Daoy (cell line): Measurements from ENCODE around the gene NXPH4. TPM values are rescaled to one million over a fixed set of nuclear protein-coding genes. Genes with fewer than 3 reads are reported as not detected.

Source experiments
- DNase-seq: peaks from one replicate; pipeline ENCODE4 v3.0.0-alpha.2; 2015; ENCODE audit warnings: low read depth
- total RNA-seq: library from RNA; depleted of rRNA; stranded (reverse); fragments of >200 nt; shearing (Covaris generic); gene quantifications from 2 replicates; pipeline ENCODE4 v1.2.3, GENCODE V29; 2014; rRNA removed

The NXPH4 gene
- 0.33 and 1.7 TPM in 2 replicates for total RNA-seq

DNA sequence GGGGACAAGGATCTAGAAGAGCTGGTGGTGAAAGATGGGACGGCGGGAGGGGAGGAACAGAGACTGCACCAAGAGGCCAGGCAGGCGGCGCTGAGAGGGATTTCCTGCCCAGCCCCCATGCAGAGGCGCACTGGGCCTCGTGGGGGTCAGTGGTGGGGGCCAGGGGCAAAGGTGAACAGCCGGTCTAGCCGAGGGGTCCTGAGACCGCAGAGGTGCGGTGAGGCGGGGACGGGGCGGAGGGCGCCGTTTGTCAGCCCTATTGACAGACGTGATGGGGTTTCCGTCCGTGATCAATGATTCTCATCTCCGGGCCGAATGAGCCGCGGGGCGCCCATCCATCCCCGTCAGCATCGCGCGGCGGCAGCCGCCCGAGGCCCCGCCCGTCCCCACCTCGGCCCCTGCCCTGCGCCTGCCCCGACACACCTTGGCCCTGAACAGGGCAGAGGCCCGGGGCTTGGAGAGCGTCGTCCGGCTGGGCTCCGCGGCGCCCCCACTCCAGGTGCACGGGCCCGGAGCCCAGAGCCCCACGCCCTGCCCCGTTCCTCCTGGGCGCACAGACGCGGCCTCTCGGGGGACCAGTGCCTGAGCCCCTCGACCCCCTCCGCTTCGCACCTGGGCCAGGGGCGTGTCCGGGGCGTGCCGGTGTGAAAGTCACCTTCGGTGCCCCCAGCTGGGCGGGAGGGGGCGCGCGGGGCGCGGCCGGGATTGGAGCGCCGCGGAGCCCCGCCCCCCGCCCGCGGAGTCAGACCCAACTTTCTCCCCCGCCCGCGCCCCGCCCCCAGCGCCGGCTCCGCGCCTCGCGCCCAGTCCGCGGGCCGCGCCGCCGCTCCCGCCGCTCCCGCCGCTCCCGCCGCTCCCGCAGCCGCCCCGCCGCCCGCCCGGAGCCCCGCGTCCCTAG lies at the start of gene NXPH4:
NXPH4 (plus strand) TSS at position 781 of the 898 bp plus-strand sequence. CDS start 176 bp downstream, outside the sequence.
- DNase-seq: peak; percentile 39

DNA sequence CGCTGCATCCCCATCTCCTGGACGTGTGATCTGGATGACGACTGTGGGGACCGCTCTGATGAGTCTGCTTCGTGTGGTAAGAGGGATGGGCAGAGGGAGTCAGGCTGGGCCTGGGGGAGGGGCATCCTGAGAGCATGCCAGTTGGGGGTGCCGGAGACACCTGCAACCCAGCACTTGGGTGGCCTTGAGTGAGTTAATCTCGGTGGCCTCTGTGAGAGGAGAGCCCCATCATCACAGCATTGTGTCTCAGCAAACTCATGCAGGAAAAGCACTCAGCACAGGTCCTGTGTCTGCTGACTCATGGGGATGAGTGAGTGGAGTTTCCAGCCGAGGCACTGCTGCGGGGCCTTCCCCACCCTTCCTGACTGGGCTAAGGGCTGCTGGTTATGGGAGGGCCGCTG lies 49.6 kb upstream of the NXPH4 start:
- peak; percentile 91 for DNase-seq

DNA sequence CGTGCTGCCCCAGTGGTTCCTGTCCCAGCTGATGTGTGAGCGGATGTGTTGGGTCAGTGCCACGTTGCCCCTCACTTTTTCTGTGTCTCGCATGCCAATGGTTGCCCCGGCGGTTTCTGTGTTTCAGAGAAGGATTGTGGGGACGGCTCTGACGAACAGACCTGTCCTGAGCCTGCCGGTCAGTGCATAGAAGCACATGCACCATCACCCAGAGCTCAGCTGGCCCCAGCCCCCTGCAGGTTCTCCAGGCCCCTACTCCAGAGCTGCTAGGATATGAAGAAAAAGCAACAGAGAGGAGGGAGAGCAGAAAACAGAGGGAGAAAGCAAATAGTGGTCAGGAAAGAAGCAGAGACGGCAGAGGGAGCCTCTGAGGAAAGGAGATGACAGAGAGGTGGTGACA lies 48.5 kb upstream of the NXPH4 start:
- no peak for DNase-seq

DNA sequence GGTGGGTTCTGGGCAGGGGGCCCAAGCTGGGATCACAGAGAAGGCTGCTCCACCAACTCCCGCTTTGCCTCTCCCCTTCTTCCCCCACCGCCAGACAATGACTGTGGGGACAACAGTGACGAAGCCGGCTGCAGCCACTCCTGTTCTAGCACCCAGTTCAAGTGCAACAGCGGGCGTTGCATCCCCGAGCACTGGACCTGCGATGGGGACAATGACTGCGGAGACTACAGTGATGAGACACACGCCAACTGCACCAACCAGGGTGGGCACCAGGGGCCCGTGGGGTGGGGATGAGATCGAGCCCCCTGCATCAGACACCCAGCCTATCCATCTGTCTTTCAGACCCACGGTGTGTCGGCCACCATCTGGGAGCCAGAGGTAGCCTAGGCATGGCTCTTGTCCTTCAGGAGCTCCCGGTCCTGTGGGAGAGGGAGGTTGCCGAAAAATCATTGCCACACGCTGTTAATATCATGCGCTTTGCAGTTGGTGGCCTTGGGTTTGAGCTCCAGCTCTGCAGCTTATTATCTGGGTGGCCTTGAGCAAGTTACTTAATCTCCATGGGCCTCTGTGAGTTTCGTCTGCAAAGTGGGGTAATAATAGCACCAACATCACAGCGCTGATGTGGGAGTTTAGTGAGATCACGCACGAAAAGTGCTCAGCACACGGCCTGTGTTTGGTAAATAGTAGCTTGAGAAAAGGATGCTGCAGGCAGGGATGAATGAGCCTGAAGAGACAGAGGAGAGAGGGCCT lies 47.4 kb upstream of the NXPH4 start:
- DNase-seq: no peak

DNA sequence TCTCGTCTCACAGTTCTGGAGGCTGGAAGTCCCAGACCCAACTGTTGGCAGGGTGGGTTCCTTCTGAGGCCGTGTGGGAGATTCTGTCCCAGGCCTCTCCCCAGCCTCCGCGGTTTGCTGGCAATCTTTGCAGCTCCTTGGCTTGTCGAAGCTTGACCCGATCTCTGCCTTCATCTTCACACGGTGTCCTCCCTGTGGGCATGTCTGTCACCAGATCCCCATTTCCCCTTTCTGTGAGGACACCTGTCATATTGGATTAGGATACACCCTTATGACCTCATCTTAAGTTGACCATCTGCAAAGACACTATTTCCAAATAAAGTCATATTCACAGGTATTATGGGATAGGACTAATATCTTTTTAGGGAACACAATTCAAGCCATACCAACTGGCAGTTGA lies 46.6 kb upstream of the NXPH4 start:
- DNase-seq: no peak

DNA sequence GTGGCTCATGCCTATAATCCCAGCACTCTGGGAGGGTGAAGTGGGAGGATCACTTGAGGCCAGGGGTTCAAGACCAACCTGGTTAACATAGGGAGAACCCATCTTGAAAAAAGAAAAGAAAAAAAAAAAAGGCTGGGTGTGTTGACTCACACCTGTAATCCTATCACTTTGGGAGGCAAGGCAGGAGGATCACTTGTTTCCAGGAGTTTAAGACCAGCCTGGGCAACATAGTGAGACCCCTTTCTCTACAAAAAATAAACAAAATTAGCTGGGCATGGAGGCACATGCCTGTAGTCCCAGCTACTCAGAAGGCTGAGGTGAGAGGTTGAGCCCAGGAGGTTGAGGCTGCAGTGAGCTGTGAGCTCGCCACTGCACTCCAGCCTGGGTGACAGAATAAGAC lies 46.2 kb upstream of the NXPH4 start:
- DNase-seq: no peak

DNA sequence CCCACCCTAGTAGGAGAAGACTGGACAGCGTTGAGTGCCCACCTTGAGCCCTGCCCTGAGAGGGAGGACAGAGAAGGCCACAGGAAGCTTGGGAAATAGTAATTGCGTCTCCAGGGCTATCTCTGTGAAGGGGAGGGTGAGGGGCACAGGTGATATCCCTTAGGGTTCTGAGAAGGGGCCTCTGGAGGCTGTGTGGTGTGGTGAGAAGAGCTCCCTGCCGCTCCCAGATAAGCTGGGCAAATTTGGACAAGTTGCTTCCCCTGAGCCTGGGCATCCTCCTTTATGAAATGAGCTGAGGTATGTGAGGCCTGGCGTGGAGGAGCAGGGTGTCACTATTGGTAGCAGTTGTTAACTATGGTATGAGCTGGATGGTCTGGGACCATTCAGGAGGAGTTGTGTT lies 45.7 kb upstream of the NXPH4 start:
- DNase-seq: no peak

DNA sequence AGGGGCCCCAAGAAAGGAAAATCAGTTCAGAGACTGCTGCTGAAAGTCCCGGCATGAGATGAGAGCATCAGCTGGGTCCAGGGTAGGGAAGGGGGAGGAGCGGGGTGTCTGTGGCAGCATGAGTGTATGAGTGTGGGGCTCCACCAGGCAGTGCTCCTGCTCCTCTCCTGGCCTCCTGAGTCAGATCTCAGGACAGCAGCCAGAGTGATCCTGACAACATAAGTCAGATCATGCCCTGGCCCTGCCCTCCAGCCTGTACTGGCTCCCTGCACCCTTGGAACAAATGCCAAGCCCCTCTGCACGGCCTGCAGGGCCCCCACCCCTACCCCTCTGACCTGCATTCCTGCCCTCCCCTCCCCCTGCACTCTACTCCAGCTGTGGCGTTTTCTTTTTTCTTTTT lies 44.9 kb upstream of the NXPH4 start:
- DNase-seq: no peak

DNA sequence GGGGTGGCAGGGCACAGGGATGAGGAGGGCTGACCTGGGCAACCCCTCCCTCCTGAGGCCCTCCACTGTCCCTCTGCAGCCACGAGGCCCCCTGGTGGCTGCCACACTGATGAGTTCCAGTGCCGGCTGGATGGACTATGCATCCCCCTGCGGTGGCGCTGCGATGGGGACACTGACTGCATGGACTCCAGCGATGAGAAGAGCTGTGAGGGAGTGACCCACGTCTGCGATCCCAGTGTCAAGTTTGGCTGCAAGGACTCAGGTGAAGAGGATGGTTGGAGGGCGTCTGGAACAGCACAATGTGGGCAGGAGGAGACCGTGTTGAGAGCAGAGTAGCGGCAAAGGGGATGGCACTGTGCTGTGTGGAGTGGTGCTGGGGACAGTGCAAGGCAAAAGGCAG lies 43.5 kb upstream of the NXPH4 start:
- peak; percentile 38 for DNase-seq

DNA sequence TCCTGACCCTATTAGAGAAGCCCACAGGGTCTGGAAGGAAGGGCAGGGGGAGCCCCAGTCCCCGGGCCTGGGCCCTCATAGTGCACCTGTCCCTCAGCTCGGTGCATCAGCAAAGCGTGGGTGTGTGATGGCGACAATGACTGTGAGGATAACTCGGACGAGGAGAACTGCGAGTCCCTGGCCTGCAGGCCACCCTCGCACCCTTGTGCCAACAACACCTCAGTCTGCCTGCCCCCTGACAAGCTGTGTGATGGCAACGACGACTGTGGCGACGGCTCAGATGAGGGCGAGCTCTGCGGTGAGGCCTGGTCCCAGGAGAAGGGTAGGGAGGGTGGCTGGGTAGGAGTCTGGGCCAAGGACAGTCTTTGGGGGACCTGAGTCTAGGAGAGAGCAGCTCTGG lies 42.9 kb upstream of the NXPH4 start:
- DNase-seq: no peak

DNA sequence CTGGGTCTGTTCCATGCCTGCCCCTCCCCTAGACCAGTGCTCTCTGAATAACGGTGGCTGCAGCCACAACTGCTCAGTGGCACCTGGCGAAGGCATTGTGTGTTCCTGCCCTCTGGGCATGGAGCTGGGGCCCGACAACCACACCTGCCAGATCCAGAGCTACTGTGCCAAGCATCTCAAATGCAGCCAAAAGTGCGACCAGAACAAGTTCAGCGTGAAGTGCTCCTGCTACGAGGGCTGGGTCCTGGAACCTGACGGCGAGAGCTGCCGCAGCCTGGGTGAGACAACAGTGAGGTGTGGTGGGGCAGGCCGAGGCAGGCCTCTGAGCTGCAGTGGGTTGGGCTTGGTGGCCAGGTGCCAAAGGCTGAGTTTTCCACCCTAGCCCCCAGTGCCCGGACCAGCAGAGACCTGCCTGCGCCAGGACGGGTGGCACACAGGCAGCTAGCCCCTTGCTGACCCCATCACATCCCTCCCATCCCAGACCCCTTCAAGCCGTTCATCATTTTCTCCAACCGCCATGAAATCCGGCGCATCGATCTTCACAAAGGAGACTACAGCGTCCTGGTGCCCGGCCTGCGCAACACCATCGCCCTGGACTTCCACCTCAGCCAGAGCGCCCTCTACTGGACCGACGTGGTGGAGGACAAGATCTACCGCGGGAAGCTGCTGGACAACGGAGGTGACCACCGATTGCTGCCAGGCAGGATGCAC lies 41.0 kb upstream of the NXPH4 start:
- DNase-seq: peak; percentile 83

DNA sequence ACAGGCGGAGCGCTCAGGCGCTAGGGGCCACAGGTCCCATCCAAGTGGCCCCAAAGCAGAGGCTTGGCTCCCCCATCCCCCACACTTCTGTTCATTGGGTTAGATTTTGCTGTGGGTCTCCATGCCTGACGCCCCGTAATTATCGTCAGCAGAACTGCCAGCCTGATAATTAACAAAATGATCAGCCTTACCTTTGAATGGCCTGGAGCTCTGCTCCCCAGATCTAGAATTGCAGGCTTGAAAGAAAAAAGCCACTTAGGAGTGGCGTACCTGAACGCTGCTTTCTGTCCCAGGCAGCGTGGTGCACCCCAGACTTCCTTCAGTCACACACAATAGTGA lies 40.5 kb upstream of the NXPH4 start:
- DNase-seq: no peak

DNA sequence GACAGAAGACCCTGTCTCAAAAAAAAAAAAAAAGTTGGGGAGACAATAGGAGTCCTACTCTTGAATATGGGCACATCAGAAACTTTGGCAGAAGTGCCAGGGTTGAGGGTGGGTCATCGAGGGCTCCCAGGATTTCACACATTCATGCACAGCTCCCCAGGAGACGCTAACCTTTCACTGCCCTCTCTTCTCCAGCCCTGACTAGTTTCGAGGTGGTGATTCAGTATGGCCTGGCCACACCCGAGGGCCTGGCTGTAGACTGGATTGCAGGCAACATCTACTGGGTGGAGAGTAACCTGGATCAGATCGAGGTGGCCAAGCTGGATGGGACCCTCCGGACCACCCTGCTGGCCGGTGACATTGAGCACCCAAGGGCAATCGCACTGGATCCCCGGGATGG lies 39.7 kb upstream of the NXPH4 start:
- DNase-seq: no peak

DNA sequence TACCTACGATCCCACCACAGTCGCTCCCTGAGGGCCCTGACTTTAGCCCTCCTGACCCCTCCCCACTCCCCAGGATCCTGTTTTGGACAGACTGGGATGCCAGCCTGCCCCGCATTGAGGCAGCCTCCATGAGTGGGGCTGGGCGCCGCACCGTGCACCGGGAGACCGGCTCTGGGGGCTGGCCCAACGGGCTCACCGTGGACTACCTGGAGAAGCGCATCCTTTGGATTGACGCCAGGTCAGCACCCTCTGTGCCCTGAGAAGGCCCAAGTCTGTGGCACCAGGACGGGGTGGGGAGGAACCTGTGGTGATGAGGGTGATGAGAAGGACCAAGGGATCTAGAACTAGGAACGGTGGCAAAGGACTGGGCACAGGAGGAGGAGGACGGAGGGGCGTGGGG lies 39.2 kb upstream of the NXPH4 start:
- no peak for DNase-seq

DNA sequence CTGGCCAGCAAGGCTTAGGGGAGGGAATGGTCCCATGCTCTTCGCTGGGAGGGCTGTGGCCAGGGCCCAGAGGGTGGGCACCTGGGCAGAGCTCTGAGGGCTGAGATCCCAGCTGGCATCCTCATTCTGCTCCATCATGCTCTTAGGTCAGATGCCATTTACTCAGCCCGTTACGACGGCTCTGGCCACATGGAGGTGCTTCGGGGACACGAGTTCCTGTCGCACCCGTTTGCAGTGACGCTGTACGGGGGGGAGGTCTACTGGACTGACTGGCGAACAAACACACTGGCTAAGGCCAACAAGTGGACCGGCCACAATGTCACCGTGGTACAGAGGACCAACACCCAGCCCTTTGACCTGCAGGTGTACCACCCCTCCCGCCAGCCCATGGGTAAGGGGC lies 38.4 kb upstream of the NXPH4 start:
- no peak for DNase-seq

DNA sequence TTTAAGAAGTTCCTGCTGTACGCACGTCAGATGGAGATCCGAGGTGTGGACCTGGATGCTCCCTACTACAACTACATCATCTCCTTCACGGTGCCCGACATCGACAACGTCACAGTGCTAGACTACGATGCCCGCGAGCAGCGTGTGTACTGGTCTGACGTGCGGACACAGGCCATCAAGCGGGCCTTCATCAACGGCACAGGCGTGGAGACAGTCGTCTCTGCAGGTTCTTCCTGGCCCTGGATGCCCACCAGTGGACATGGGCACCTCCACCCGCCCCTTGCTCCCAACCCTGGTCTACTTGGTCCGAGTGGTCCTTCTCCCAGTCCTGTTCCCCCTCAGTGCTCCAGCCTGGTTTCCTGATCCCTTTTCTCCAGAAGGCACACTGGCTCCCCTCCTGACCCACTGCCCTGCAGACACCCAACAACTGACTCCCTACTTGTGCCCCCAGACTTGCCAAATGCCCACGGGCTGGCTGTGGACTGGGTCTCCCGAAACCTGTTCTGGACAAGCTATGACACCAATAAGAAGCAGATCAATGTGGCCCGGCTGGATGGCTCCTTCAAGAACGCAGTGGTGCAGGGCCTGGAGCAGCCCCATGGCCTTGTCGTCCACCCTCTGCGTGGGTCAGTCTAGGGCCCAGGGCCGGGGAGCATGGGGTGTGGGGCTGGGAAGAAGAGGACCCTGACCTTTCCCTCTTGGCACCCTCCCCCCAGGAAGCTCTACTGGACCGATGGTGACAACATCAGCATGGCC lies 37.1 kb upstream of the NXPH4 start:
- DNase-seq: no peak

DNA sequence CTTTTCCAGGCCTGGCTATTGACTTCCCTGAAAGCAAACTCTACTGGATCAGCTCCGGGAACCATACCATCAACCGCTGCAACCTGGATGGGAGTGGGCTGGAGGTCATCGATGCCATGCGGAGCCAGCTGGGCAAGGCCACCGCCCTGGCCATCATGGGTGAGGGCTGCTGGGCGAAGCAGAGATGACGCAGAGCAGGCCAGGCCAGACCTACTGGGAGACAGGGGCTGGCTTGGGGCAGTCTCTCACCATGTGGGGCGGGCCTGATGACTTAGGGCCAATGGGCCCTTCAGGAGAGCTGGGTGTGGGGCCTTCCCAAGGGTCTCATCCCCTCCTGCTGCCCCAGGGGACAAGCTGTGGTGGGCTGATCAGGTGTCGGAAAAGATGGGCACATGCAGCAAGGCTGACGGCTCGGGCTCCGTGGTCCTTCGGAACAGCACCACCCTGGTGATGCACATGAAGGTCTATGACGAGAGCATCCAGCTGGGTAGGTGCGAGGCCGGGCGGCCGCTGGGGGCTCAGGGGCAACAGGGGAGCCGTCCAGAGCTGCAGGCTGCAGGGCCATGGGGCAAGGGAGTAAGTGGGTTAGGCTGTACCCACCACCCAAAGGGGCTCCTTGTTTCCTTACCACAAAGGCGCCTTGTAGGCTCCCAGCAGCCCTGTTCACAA lies 36.1 kb upstream of the NXPH4 start:
- no peak for DNase-seq

DNA sequence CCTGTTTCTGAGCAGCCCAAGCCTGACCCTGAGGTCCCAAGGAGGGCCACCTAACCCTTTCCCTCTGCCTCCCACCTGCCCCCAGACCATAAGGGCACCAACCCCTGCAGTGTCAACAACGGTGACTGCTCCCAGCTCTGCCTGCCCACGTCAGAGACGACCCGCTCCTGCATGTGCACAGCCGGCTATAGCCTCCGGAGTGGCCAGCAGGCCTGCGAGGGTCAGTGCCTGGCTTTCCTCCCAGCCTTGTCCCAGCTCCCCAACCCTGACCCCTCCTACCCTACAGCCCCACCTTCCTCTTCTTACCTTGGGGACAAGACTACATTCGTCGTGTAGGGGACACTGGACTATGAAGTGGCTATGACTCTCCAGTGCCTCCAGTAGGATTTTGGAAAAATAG lies 35.5 kb upstream of the NXPH4 start:
- no peak for DNase-seq

DNA sequence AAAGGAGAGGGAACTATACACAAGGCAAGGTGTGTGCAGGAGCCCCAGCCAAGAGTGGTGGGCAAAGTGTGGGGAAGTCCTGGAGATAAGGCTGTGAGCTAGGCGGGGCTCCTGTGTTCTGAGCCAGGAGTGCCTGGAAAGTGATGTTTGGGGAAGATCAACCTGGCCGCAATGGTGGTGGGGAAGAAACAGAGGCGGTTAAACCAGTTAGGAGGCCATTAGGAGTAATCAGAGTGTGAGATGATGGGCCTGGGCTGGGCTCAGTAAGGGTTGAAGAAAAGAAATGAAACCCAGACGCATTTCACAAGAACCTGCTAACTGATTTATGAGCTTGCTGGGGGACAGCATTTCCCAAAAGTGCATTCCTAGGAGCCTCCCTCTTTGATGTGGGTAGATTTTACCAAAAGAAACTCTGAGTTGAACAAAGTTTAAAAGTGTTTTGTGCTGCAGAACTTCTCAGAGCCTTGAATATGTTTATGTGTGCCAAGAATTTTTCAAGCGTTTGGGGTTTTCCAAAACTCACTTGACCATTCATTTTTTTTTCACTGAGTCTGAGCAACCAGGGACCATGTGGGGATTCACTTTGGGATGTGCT lies 34.9 kb upstream of the NXPH4 start:
- no peak for DNase-seq

DNA sequence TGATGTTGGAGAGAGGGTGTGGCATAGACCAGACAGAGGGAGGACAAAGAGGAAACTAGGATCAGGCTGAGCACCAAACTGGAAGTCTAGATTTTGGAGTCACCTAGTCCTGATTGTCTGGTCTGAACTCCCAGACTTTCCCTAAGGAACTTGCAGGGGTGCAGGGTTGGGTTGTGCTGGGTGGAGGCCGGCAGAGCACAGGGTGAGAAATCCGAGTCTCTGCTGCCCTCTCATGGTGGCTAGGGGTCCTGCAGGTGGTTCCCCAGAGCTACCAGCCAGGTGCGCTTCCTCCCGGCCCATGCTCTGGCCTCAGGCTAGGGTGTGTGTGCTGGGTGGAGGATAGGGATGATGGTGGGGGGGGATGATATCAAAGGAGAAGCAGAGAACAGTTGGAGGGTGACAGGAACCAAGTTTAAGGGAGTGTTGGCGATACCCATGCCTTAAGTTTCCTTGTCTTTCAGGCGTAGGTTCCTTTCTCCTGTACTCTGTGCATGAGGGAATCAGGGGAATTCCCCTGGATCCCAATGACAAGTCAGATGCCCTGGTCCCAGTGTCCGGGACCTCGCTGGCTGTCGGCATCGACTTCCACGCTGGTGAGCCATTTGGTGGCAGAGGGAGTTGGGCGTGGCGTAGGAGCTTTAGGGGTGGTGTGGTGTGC lies 33.5 kb upstream of the NXPH4 start:
- DNase-seq: peak; percentile 77
